ENCODE measurements around the gene IMMP2L.

The IMMP2L gene

DNA sequence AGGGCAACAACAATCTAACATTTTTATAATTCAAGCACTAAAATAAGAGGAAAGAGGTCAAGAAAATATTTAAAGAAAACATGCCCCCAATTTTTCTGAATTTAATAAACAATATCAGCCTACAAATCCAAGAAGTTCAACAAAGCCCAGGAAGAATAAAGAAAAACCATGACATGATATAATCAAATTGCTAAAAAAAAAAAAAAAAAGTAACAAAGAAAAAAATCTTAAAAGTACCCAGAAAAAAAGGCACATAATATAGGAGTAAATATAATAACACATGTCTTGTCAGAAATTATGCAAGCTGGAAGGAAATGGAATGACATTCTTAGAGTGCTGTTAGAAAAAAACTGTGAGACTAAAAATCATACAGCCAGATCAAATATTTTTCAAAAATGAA, 151.4 kb downstream of the IMMP2L start:
- peaks cover 6% of the 10 kb centered on the region for H3K4me1 Mint-ChIP-seq
- no peaks in the 10 kb centered on the region for H3K27me3 Mint-ChIP-seq
- DNase-seq (no peak), ATAC-seq (no peak)
- peaks cover 6 to 15% of the 10 kb centered on the region in 2 donors for H3K9me3 Mint-ChIP-seq
- H3K27ac Mint-ChIP-seq: no peak overlapping the region
- no peak overlapping the region for H3K4me3 Mint-ChIP-seq

DNA sequence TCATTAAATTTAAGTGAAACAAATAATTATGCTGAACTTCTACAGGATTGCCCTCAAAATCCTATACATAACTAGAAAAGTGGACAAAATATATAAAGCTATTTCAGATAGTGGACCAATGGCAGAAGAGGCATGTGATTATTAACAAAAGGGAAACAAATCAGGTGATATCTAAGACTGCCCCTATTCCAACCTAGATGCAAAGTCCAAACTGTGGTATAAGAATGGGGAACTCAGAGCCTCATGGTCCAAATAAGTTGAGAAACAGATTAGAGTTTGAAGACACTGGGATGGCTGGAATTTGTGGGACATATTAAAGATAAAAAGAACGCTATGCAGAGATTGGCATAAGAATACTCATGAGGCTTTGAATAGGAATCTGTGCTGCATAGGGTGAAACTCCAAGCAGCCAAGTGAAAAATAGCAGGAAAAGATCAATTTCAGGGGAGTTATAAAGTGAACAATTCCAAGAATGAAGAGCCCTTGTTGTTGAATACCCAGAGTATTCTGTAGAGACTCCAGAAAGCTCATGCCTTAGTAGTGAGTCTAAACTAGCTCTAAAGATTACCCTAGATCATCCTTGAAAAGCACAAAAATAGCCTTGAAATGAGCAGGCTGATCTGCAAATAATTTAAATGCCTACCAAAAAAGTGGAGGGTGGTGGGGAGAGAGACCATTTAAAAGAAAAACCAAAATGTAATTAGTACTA, 152.4 kb downstream of the IMMP2L start:
- H3K9me3 Mint-ChIP-seq: peaks cover 6 to 15% of the 10 kb centered on the region in 2 donors
- no peak for DNase-seq
- no peaks in the 10 kb centered on the region for H3K27me3 Mint-ChIP-seq
- no peak overlapping the region for H3K4me3 Mint-ChIP-seq
- no peak for ATAC-seq
- no peak overlapping the region for H3K27ac Mint-ChIP-seq
- H3K4me1 Mint-ChIP-seq: peaks cover 6% of the 10 kb centered on the region

DNA sequence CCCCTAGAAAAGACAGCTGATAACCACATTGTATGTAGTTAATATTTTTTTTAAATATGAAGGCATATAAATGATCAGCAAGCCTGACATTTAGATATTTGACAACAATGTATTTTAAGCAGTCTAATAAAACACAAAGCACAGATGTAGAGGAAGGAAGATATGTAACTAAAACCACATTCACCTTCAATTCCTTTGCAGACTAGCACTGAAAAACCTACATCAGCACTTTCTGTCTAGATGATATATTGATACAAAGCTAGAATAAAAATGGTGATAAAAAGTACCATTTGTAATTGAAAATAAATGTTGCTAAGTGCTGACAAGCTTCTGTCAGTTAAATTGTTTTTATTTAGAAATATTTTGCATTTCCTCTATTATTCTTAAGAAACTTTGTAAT, 153.6 kb downstream of the IMMP2L start:
- Mint-ChIP-seq H3K27ac (no peak overlapping the region), H3K9me3 (peaks cover 6 to 15% of the 10 kb centered on the region in 2 donors), H3K4me3 (no peak overlapping the region), H3K4me1 (peaks cover 1% of the 10 kb centered on the region), H3K27me3 (no peaks in the 10 kb centered on the region)
- DNase-seq: no peak
- no peak for ATAC-seq

DNA sequence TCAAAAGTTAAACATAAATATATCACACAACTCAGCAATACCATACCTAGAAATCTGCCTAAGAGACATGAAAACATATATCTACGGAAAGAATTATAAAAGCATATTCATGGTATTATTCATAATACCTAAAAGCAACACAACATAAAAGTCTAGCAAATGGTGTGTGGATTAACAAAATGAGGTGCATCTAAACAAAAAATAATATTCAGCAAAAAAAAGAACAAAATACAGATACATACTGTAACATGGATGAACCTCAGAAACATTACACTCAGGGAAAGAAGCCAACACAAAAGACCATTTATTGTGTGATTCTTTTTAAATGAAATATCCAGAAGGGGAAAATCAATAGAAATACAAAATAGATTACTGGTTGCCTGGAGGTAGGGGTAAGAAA, 155.0 kb downstream of the IMMP2L start:
- ATAC-seq (no peak), DNase-seq (no peak)
- H3K4me1 Mint-ChIP-seq: no peaks in the 10 kb centered on the region
- no peak overlapping the region for H3K4me3 Mint-ChIP-seq
- peaks cover 11 to 22% of the 10 kb centered on the region in 2 donors for H3K9me3 Mint-ChIP-seq
- H3K27ac Mint-ChIP-seq: no peak overlapping the region
- H3K27me3 Mint-ChIP-seq: no peaks in the 10 kb centered on the region

DNA sequence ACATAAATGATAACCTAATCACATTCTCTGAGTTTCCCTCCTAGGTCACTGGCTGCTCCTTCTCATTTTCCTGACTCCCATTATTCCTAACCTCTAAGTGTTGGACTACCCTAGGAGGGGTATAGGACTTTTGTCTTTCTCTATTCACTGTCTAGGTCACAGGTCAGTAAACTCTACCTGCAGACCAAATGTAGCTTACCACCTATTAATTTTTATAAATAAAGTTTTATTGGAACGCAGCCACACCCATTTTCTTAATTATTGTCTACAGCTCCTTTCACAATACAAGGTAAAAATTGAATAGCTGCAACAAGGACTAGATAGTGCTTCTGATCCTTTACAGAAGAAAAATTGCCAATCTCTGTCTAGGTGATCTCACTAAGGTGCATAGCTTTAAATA, 156.7 kb downstream of the IMMP2L start:
- Mint-ChIP-seq H3K27me3 (no peaks in the 10 kb centered on the region), H3K4me3 (no peak overlapping the region), H3K27ac (no peak overlapping the region), H3K9me3 (peaks cover 11 to 16% of the 10 kb centered on the region in 2 donors), H3K4me1 (no peaks in the 10 kb centered on the region)
- no peak for DNase-seq
- no peak for ATAC-seq

DNA sequence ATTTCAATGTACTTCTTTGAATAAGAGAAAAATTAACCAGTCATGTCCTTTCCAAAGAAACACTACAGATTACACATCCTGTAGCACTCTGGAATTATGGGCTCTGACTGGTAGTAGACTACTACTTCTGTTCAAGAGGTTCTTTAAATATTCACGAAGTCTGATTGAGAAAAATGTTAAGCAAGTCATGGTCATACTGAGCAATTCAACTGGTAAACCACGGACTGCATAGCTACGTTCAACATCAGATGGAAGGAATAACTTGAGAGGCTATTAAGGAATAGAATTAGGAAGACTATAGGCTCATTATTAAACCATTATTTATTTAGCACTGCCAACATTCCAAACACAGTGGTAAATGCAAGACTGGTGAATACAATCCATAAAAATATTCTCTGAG, 160.8 kb downstream of the IMMP2L start:
- H3K4me1 Mint-ChIP-seq: no peaks in the 10 kb centered on the region
- no peak overlapping the region for H3K4me3 Mint-ChIP-seq
- ATAC-seq: no peak
- peaks cover 13% of the 10 kb centered on the region in 2 donors for H3K9me3 Mint-ChIP-seq
- DNase-seq: no peak
- H3K27ac Mint-ChIP-seq: no peak overlapping the region
- H3K27me3 Mint-ChIP-seq: no peaks in the 10 kb centered on the region

DNA sequence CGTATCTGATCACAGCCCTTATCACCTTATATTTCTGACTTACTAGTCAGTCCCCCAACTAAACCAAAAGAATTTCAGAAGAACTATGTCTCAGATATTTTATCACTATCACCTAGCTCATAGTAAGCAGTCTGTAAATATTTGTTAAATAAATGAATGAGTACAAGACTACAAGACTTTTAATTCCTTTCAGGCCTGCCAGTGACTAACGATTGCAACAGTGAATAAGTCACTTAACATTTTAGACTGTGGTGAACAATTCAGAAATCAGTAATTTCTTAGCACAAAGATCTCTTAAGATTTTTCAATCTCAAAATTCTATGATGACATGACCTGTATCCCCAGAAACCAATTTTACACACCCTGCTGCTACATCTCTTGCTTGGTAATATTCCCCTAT, 162.2 kb downstream of the IMMP2L start:
- no peak for ATAC-seq
- Mint-ChIP-seq H3K4me1 (no peaks in the 10 kb centered on the region), H3K9me3 (peaks cover 8 to 10% of the 10 kb centered on the region in 2 donors), H3K27me3 (no peaks in the 10 kb centered on the region), H3K4me3 (no peak overlapping the region), H3K27ac (no peak overlapping the region)
- no peak for DNase-seq

DNA sequence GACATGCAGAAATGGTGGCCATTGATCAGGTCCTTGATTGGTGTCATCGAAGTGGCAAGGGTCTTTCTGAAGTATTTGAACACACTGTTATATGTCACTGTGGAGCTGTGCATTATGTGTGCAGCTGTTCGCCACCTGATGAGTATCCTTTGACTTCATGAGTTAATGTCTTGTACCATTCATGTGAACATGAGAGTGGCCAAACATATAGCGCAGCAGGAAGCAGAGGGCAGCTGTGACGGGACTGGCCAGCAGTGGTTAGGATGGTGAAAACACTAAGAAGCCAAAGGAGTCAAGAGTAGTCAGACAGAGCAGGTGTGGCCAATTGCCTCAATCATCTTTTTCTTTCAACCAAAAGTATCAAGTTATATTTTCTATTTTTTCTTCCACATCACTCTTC, 167.4 kb downstream of the IMMP2L start:
- H3K9me3 Mint-ChIP-seq: peaks cover 0 to 17% of the 10 kb centered on the region in 2 donors
- no peak overlapping the region for H3K27ac Mint-ChIP-seq
- no peaks in the 10 kb centered on the region for H3K4me1 Mint-ChIP-seq
- DNase-seq (no peak), ATAC-seq (no peak)
- H3K4me3 Mint-ChIP-seq: no peak overlapping the region
- no peaks in the 10 kb centered on the region for H3K27me3 Mint-ChIP-seq

DNA sequence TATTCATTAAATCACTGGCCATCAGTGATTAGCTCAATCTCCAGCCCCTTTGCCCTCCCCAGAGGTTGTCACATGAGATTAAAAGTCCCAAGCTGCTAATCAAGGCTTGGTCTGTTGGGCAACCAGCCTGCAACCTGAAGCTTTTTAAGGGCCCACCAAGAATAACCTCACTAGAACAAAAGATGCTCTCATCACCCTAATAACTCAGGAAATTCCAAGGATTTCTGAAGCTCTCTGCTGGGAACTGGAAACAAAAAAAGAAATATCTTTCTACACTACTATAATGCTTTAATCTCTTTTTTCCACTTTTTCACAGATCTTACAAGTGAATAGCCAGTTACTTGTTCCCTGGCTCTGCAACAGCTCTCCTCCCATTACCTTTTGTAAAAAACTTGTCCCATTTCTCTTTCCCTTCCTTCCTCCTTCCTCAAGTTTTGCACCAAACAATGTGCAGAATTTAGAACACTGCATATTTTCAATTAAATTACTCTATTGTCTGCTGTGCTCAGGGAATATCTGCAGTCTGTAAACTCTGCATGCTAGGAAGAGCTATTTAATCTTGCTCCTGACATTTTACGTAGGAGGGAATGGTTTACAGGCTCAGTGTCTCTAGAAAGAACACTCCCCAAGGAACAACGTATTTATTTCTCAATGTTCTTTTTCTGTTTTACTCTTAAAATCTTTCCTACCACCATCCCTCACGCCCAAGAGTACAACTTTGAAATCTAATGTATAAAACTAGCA, 169.1 kb downstream of the IMMP2L start:
- Mint-ChIP-seq H3K27me3 (no peaks in the 10 kb centered on the region), H3K27ac (no peak overlapping the region), H3K4me1 (no peaks in the 10 kb centered on the region), H3K9me3 (peaks cover 4 to 29% of the 10 kb centered on the region in 2 donors), H3K4me3 (no peak overlapping the region)
- DNase-seq (no peak), ATAC-seq (no peak)

DNA sequence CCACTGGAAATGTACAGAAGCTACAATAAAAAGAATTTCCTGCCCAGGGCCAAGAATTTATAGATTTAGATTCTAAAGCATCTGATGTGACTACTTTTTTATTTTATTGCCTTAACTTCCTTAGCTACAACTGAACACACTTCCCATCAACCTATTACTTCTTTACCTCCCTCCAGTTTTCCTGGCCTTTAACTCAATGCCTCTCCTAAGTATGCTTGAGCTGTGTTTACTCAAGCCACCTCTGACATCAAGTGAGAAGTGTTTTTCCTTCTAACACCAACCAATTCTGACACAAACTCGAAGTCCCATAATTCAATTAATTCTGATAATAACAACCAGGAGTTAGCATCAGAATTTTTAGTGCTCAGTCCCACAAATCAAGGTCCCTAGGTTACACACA, 170.0 kb downstream of the IMMP2L start:
- DNase-seq: no peak
- Mint-ChIP-seq H3K27ac (no peak overlapping the region), H3K4me1 (no peaks in the 10 kb centered on the region), H3K9me3 (peaks cover 4 to 32% of the 10 kb centered on the region in 2 donors), H3K27me3 (no peaks in the 10 kb centered on the region), H3K4me3 (no peak overlapping the region)
- no peak for ATAC-seq

DNA sequence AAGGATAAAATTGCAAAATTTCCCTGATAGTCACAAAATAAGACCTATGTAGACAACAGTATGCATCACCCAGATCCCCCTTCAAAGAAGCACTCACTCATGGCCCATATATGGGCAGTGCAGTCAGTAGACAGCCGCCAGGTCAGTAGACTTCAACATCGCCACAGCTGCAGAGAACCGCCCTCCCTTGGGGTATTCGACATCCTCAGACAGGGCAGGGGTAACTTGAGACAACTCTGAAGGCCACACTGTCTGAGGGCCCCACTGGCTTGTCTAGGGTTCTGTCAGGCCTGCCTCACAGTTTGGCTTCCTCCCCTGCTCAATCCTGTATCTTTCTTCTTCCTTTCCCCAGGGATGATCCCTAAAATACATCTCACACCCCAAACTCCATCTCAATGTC, 172.3 kb downstream of the IMMP2L start:
- H3K27ac Mint-ChIP-seq: no peak overlapping the region
- ATAC-seq (no peak), DNase-seq (no peak)
- peaks cover 4 to 32% of the 10 kb centered on the region in 2 donors for H3K9me3 Mint-ChIP-seq
- no peak overlapping the region for H3K4me3 Mint-ChIP-seq
- no peaks in the 10 kb centered on the region for H3K4me1 Mint-ChIP-seq
- H3K27me3 Mint-ChIP-seq: no peaks in the 10 kb centered on the region

DNA sequence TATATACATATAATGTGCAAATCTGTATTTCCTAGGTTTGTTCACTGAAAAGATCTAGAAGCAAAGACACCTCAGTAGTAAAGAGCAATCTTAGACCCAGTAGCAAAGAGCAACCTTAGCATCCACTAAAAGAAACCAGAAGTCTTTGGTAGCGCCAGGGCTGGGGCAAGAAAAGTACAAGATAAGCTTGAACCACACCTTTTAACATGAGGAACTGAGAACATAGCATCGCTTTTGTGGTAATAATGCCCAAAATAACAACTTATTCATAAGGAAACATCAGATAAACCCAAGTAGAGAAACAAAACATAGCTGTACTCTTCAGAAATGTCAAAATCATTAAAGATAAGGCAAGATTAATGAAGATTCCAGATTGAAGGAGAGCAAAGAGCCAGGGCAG, 173.4 kb downstream of the IMMP2L start:
- no peak overlapping the region for H3K27ac Mint-ChIP-seq
- ATAC-seq (no peak), DNase-seq (no peak)
- H3K27me3 Mint-ChIP-seq: no peaks in the 10 kb centered on the region
- H3K4me1 Mint-ChIP-seq: no peaks in the 10 kb centered on the region
- H3K4me3 Mint-ChIP-seq: no peak overlapping the region
- peaks cover 4 to 32% of the 10 kb centered on the region in 2 donors for H3K9me3 Mint-ChIP-seq

DNA sequence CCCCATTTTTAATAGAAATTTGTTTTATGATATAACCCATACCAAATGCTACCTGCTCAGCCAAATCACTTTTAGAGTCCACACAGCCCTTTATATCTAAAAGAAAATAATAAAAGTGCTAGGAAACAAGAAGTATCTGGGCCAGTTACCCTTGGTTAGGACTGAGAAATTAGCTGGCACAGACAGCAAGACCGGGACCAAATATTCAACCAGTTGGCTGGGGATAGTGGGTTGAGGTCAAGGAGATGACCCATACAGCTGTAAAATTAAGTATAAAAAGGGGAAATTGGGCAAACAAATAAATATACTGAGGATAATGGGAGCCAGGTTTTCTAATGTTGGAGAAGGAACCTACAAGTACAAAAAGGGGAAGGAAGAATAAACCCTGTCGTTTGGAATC, 174.3 kb downstream of the IMMP2L start:
- Mint-ChIP-seq H3K27ac (no peak overlapping the region), H3K4me3 (no peak overlapping the region), H3K9me3 (peaks cover 4 to 32% of the 10 kb centered on the region in 2 donors), H3K27me3 (no peaks in the 10 kb centered on the region), H3K4me1 (no peaks in the 10 kb centered on the region)
- ATAC-seq (no peak), DNase-seq (no peak)

DNA sequence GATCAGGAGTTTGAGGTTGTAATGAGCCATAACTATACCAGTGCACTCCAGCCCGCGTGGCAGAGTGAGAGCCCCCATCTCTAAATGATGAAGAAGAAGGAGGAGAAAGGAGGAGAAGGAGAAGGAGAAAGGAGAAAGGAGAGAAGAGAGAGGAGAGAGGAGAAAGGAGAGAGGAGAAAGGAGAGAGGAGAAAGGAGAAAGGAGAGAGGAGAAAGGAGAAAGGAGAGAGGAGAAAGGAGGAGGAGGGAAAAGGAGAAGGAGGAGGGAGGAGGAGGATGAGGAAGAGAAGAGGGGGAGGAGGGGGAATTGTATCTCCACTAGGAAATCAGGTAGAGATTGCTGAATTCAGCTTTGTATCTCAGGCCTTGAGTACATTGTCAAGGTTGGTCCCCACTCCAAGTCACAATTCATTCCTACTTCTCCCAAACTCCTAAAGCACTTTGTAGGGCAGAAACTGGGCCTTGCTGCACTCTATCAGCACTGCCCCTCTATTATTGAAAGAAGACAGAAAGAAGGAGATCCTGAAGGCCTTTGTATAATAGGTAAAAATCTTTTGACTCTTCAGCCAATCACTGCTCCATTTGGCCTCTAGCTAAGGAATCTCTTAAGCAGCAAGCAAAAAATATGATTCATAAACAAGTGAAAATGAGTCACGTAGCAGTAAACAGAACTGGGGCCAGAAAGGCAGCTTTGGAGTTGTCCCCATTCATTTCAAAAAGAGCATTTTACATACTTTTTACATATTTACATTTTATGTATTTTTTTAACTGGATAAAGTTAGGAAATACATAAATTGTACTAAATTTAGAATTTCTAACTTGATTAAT, 178.0 kb downstream of the IMMP2L start:
- H3K27ac Mint-ChIP-seq: peak overlapping the region; percentile 35 to 79
- no peak for ATAC-seq

DNA sequence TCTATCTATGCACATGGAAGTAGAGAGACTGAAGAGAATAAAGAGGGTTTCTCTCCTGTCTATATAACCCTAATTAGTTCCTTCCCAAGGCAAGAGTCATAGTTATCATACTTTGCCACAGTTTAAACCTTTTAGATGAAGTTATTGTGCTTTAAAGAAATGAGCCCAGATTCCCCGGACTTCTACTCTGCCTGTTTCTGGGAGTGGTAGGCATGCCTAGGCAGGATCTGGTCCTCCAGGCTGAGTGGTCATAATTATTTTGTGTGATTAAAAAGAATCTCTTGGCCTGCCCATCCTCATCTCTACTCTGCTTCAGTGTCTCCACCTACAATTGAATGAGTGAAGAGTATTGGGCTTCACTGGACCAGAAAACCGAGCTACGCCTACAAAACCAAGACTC, 179.2 kb downstream of the IMMP2L start:
- no peak overlapping the region for H3K27ac Mint-ChIP-seq
- DNase-seq (no peak), ATAC-seq (no peak)
- no peaks in the 10 kb centered on the region for H3K27me3 Mint-ChIP-seq
- H3K4me3 Mint-ChIP-seq: no peak overlapping the region
- no peaks in the 10 kb centered on the region for H3K4me1 Mint-ChIP-seq
- H3K9me3 Mint-ChIP-seq: peaks cover 0 to 11% of the 10 kb centered on the region in 2 donors

More for the DNA sequence above, 178.0 kb downstream of the IMMP2L start:
- Mint-ChIP-seq H3K4me3 (no peak overlapping the region), H3K27me3 (no peaks in the 10 kb centered on the region), H3K4me1 (no peaks in the 10 kb centered on the region), H3K9me3 (peaks cover 4 to 22% of the 10 kb centered on the region in 2 donors)
- no peak for DNase-seq

DNA sequence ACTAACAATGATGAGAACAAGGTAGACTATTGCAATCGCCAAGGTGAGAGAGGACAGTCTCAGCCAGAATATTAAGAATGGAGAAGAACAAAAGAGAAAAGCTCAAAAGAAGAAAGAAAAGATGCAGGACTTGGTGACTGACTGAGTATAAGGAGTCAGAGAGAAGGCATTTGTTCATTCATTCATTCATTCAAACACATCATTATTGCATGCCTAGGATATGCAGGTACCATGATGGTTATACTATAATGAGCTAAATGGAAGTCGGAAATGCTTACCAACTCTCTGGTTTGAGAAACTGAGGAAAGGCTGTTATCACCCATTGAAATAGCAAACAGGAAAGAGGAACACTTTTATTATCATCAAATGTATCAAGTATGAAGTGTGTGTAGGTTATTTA, 180.7 kb downstream of the IMMP2L start:
- H3K27ac Mint-ChIP-seq: no peak overlapping the region

More for the DNA sequence above, 180.7 kb downstream of the IMMP2L start:
- H3K4me1 Mint-ChIP-seq: no peaks in the 10 kb centered on the region
- no peak for ATAC-seq
- H3K4me3 Mint-ChIP-seq: no peak overlapping the region
- DNase-seq: no peak
- peaks cover 0 to 8% of the 10 kb centered on the region in 2 donors for H3K9me3 Mint-ChIP-seq
- H3K27me3 Mint-ChIP-seq: no peaks in the 10 kb centered on the region
